WERI-Rb-1 (cell line): ENCODE data around the gene TICAM2.
A peak's percentile ranks its signal among the peaks of the same experiment; 100 is the strongest.
"Not testable (repeated sequence)": the region's sequence is repeated elsewhere in the genome, so short reads cannot be mapped to it uniquely, and the experiment has no call there.

Experiments
- DNase-seq: peaks from one replicate; pipeline ENCODE4 v3.0.0-alpha.2; 2020
- H3K27ac ChIP-seq: fragments of 250-450 bp; sonication (Bioruptor Pico); 2 replicates; pipeline ENCODE4 v1.5.1; 2020; ENCODE audit warnings: mild to moderate bottlenecking, moderate library complexity
- H3K27me3 ChIP-seq: fragments of 250-450 bp; sonication (Bioruptor Pico); 2 replicates; pipeline ENCODE4 v1.5.1; 2021; ENCODE audit warnings: mild to moderate bottlenecking, low read depth, moderate library complexity; ENCODE audit not compliant: insufficient read depth, severe bottlenecking
- H3K36me3 ChIP-seq: fragments of 250-450 bp; sonication (Bioruptor Pico); 2 replicates; pipeline ENCODE4 v1.5.1; 2020; ENCODE audit warnings: mild to moderate bottlenecking, moderate library complexity
- H3K4me3 ChIP-seq: 2 replicates; pipeline ENCODE4 v1.5.1; 2011; ENCODE audit warnings: low read depth, mild to moderate bottlenecking, control low read depth, low read length
- H3K9me3 ChIP-seq: fragments of 250-450 bp; sonication (Bioruptor Pico); 2 replicates; pipeline ENCODE4 v1.5.1; 2021; ENCODE audit warnings: mild to moderate bottlenecking, moderate library complexity; ENCODE audit not compliant: severe bottlenecking
- TF ChIP-seq, protein P1 (sequence below): IDR thresholded peaks from 2 replicates; pipeline ENCODE4 v1.5.1; 2011; ENCODE audit warnings: low read depth, mild to moderate bottlenecking, control low read depth, inconsistent platforms, low read length

The TICAM2 gene, protein sequence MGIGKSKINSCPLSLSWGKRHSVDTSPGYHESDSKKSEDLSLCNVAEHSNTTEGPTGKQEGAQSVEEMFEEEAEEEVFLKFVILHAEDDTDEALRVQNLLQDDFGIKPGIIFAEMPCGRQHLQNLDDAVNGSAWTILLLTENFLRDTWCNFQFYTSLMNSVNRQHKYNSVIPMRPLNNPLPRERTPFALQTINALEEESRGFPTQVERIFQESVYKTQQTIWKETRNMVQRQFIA

DNA sequence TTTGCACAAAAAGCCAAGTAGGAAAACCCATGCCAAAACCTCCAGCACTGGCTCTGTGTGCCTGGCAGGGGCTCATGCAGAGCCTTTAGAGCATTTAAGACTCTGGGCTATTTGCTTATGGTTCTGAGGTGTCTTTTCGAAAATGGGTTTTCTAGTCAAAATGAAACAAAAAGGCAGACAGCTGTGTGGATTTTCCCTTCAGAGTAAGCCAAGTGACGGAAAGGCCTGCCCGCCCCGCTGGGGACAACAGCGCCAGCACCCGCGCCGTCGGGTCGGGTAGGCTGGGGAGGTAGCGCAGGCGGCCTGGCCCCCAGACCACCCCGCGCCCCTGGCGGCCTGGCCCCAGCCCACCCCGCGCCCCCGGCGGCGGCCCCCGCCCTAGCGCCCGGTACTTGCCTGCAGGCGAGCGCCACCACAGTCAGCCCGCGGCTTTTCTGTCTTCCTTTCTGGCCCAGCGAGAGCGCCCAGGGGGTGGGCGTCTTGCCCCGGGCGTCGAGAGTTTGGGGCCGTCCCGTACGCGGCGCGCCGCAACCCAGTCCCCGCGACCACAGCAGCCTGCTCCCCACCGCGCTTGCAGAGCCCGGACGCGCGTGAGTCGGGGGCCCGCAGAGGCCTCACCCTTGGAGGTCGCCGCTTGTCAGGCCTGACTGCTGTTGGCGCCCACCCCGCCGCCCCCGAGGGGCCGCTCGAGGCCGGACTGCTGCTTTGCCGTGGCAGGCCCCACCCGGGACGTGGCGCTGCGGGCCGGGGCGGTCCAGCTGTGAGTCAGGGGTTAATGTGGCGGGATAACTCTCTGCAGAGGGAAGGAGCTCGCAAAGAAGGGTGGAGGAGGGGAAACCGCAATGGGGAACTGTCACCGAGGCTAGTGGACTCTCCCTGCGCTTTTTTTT, at the start of gene TICAM2:
TSS of gene TICAM2 (minus strand) at position 779 of the 890 bp plus-strand sequence. CDS start 21,223 bp downstream, outside the sequence.
- H3K36me3 ChIP-seq = no peaks in the 10 kb centered on the region
- H3K27ac ChIP-seq = peak within 1 kb of the TSS; percentile 84
- no peaks in the 10 kb centered on the region for H3K9me3 ChIP-seq
- peak within 1 kb of the TSS; percentile 76 for H3K4me3 ChIP-seq
- TF ChIP-seq, protein P1, sequence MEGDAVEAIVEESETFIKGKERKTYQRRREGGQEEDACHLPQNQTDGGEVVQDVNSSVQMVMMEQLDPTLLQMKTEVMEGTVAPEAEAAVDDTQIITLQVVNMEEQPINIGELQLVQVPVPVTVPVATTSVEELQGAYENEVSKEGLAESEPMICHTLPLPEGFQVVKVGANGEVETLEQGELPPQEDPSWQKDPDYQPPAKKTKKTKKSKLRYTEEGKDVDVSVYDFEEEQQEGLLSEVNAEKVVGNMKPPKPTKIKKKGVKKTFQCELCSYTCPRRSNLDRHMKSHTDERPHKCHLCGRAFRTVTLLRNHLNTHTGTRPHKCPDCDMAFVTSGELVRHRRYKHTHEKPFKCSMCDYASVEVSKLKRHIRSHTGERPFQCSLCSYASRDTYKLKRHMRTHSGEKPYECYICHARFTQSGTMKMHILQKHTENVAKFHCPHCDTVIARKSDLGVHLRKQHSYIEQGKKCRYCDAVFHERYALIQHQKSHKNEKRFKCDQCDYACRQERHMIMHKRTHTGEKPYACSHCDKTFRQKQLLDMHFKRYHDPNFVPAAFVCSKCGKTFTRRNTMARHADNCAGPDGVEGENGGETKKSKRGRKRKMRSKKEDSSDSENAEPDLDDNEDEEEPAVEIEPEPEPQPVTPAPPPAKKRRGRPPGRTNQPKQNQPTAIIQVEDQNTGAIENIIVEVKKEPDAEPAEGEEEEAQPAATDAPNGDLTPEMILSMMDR = peak; percentile 33
- no peaks in the 10 kb centered on the region for H3K27me3 ChIP-seq
- peak; percentile 68 for DNase-seq

DNA sequence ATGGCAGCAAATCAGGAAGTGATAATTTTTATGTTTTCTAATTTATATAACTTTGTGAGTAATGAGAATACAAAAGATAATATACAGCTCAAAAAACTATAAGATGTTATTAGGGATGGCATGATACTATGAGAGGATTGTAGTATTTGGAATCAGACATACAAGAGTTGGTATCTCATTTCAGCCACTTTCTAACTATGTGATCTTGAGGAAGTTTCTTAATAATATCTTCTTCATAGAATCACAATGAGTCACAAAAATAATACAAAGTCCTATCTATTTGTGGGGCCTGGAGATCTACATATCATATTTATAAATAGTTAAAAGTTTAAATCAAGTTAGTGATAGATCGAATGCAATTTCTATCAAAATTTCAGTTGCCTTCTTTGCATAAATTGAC, 47.3 kb upstream of the TICAM2 start:
- Histone ChIP-seq H3K27me3 (no peaks in the 10 kb centered on the region), H3K27ac (no peak overlapping the region), H3K4me3 (no peak overlapping the region), H3K36me3 (no peaks in the 10 kb centered on the region), H3K9me3 (no peaks in the 10 kb centered on the region)
- DNase-seq = no peak
- TF ChIP-seq, protein P1 = no peak

DNA sequence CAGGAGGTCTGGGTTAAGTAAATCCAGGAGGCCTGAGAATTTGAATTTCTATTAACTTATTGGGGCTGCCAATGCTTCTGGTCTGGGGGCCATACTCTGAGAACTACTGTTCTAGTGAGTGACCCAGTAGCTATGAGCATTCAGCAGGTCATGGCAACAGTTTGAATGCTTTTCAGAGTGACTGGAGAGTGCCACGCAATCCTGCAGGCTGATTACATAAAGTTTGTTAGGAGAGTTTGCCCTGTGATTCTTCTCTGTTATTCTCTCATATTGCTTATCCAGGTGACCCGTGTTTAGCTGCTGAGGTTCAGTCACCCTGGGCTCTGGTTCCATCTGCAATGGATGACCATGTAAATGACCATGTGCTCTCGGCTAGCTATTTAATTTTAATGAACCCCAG, 45.8 kb upstream of the TICAM2 start:
- H3K4me3 ChIP-seq = no peak overlapping the region
- no peaks in the 10 kb centered on the region for H3K9me3 ChIP-seq
- no peak for DNase-seq
- no peaks in the 10 kb centered on the region for H3K27me3 ChIP-seq
- no peak overlapping the region for H3K27ac ChIP-seq
- TF ChIP-seq, protein P1 = no peak
- no peaks in the 10 kb centered on the region for H3K36me3 ChIP-seq

DNA sequence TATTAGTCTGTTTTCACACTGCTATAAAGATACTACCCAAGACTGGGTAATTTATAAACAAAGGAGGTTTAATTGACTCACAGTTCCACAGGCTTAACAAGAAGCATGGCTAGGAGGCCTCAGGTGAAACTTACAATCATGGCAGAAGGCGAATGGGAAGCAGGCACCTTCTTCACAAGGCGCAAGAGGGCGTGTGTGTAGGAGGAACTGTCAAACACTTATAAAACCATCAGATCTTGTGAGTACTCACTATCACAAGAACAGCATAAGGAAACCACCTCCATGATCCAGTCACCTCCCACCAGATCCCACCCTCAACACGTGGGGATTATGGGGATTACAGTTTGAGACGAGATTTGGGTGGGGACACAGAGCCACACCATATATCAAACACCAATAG, 43.1 kb upstream of the TICAM2 start:
- DNase-seq, H3K36me3 ChIP-seq, H3K27me3 ChIP-seq: not testable (repeated sequence)

DNA sequence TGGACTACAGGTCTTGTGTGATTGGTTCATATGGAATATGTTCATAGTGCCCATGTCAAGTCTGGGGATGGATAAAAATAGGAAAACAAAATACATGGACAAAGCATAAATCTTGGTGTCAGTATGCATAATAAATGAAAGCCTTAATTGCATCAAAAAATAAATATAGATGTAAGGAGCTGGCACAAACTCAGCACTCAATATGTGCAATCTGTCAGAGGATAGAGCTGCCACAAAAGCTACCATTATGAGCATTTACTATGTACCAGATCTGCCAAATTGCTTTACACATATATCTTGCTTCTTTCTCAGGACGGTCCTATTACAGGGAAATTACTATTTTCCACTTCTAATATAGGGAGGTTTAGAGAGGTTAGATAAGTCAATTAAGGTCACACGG, 41.8 kb upstream of the TICAM2 start:
- Histone ChIP-seq H3K27ac (no peak overlapping the region), H3K9me3 (no peaks in the 10 kb centered on the region), H3K27me3 (no peaks in the 10 kb centered on the region), H3K36me3 (no peaks in the 10 kb centered on the region), H3K4me3 (no peak overlapping the region)
- TF ChIP-seq, protein P1 = no peak
- no peak for DNase-seq

More for the DNA sequence above, 43.1 kb upstream of the TICAM2 start:
- H3K4me3 ChIP-seq, H3K27ac ChIP-seq, H3K9me3 ChIP-seq: not testable (repeated sequence)

DNA sequence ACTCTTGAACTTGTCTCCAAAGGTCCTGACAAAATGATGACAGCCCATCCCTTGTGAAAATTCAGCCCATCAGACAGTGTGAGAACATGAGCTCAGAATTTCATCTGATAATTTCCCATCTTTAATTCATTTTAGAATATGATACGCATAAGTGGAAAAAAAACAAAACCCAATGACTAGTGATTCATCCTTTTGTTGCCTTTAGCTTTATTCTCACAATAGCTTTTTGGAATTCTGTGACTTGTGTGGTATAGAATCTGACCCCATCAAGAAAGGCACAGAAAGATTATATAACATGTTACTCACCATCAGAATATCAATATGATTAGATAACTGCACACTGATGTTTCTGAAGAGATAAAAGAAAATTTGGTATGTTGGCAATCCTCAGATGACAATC, 39.7 kb upstream of the TICAM2 start:
- TF ChIP-seq, protein P1 = no peak
- H3K4me3 ChIP-seq = no peak overlapping the region
- no peaks in the 10 kb centered on the region for H3K36me3 ChIP-seq
- H3K27me3 ChIP-seq = no peaks in the 10 kb centered on the region
- no peak for DNase-seq
- H3K9me3 ChIP-seq = no peaks in the 10 kb centered on the region
- no peak overlapping the region for H3K27ac ChIP-seq
